Gastrocnemius medialis (tissue), 4 donors: Measurements from ENCODE around the gene AKAP7. TPM values are rescaled to one million over a fixed set of nuclear protein-coding genes. Genes with fewer than 3 reads are reported as not detected.

Experiments
- ATAC-seq, 2 donors: fragments of 150-250 bp; one replicate each; pipeline ENCODE4 v1.9.1; 2016
- DNase-seq, 2 donors: peaks; one replicate each; pipeline ENCODE4 v3.0.0-alpha.2; 2019
- H3K27ac ChIP-seq, 4 donors: fragments of 200-600 bp; sonication (generic); 1 replicate in 1 of 4; 2 replicates in 3 of 4; pipeline ENCODE4 v1.5.1; 2016 to 2018; ENCODE audit warnings: mild to moderate bottlenecking in 2 of 4, moderate library complexity in 1 of 4
- H3K27me3 ChIP-seq, 3 donors: fragments of 200-600 bp; sonication (generic) in 2 of 3; 1 replicate in 1 of 3; 2 replicates in 2 of 3; pipeline versions ENCODE4 v1.5.1 to v1.6.0; 2016 to 2019; ENCODE audit warnings: mild to moderate bottlenecking in 1 of 3, moderate library complexity in 1 of 3
- H3K36me3 ChIP-seq, 2 donors: fragments of 200-600 bp; sonication (generic) in 1 of 2; one replicate each; pipeline ENCODE4 v1.5.1; 2017 to 2018
- H3K4me1 ChIP-seq, 2 donors: fragments of 200-600 bp; sonication (generic) in 1 of 2; one replicate each; pipeline ENCODE4 v1.5.1; 2016 to 2017; ENCODE audit warnings: mild to moderate bottlenecking in 2 of 2
- H3K4me3 ChIP-seq, 4 donors: fragments of 200-600 bp; sonication (generic) in 3 of 4; 1 replicate in 1 of 4; 2 replicates in 3 of 4; pipeline ENCODE4 v1.5.1; 2016 to 2019; ENCODE audit warnings: mild to moderate bottlenecking in 2 of 4
- H3K9me3 ChIP-seq, 3 donors: fragments of 200-600 bp; sonication (generic) in 2 of 3; 1 replicate in 1 of 3; 2 replicates in 2 of 3; pipeline ENCODE4 v1.5.1; 2016 to 2019
- POLR2A ChIP-seq, 2 donors: fragments of 450-650 bp; IDR thresholded peaks; one replicate each; pipeline ENCODE4 v1.6.1; 2017; ENCODE audit warnings: antibody characterized with exemption in 2 of 2, mild to moderate bottlenecking in 2 of 2, moderate library complexity in 2 of 2
- in situ Hi-C, 4 donors: fragments of 200-750 bp; cut with MboI; loops; one replicate each; pipeline versions ENCODE4 v1.15.0 to v1.8.0; 2017; ENCODE audit warnings: low sequenced_read_pairs in 4 of 4
- intact Hi-C: fragments of 100-400 bp; cut with DNase I; formaldehyde crosslinking; loops from one replicate; pipeline ENCODE4 v1.15.1; 2023; ENCODE audit warnings: low total_unique reads
- total RNA-seq, 4 donors: library from RNA; depleted of rRNA; stranded (reverse); fragments of >200 nt; gene quantifications; one replicate each; pipeline versions ENCODE4 v1.1.0 to v1.2.3, GENCODE V29; 2016
- TF ChIP-seq, protein P1 (sequence below), 5 experiments: fragments of 450-650 bp in 3 of 5; fragments of 200-600 bp in 2 of 5; sonication (generic) in 2 of 5; IDR thresholded peaks in 4 of 5; conservative IDR thresholded peaks in 1 of 5; 1 replicate in 4 of 5; 2 replicates in 1 of 5; pipeline ENCODE4 v1.5.1; 2016 to 2019; ENCODE audit warnings: antibody characterized with exemption in 5 of 5, mild to moderate bottlenecking in 3 of 5, moderate library complexity in 3 of 5

The AKAP7 gene
- total RNA-seq, 4 donors from 2014 or later, result 5.2 to 14.6 (median 7.5) TPM

- TF ChIP-seq, protein P1, sequence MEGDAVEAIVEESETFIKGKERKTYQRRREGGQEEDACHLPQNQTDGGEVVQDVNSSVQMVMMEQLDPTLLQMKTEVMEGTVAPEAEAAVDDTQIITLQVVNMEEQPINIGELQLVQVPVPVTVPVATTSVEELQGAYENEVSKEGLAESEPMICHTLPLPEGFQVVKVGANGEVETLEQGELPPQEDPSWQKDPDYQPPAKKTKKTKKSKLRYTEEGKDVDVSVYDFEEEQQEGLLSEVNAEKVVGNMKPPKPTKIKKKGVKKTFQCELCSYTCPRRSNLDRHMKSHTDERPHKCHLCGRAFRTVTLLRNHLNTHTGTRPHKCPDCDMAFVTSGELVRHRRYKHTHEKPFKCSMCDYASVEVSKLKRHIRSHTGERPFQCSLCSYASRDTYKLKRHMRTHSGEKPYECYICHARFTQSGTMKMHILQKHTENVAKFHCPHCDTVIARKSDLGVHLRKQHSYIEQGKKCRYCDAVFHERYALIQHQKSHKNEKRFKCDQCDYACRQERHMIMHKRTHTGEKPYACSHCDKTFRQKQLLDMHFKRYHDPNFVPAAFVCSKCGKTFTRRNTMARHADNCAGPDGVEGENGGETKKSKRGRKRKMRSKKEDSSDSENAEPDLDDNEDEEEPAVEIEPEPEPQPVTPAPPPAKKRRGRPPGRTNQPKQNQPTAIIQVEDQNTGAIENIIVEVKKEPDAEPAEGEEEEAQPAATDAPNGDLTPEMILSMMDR (IDR thresholded peaks at IDR 0.05 in 4 of 5, conservative IDR thresholded peaks at IDR 0.05 in 1 of 5), result no peak
- no peak for TF ChIP-seq POLR2A (IDR thresholded peaks at IDR 0.05)
- Histone ChIP-seq H3K36me3 (peaks cover 0 to 5% of the 10 kb centered on the region in 2 donors), H3K27me3 (no peaks in the 10 kb centered on the region), H3K27ac (no peak overlapping the region), H3K4me1 (no peaks in the 10 kb centered on the region), H3K4me3 (no peak overlapping the region), H3K9me3 (no peaks in the 10 kb centered on the region)
- intact Hi-C loops, result no loop called here
- DNase-seq (no peak), ATAC-seq (no peak)
- in situ Hi-C loops, result no loop called here
These were observed 133.0 kb downstream of the AKAP7 start for GRCh38 chr6:131268303-131268702.

DNA sequence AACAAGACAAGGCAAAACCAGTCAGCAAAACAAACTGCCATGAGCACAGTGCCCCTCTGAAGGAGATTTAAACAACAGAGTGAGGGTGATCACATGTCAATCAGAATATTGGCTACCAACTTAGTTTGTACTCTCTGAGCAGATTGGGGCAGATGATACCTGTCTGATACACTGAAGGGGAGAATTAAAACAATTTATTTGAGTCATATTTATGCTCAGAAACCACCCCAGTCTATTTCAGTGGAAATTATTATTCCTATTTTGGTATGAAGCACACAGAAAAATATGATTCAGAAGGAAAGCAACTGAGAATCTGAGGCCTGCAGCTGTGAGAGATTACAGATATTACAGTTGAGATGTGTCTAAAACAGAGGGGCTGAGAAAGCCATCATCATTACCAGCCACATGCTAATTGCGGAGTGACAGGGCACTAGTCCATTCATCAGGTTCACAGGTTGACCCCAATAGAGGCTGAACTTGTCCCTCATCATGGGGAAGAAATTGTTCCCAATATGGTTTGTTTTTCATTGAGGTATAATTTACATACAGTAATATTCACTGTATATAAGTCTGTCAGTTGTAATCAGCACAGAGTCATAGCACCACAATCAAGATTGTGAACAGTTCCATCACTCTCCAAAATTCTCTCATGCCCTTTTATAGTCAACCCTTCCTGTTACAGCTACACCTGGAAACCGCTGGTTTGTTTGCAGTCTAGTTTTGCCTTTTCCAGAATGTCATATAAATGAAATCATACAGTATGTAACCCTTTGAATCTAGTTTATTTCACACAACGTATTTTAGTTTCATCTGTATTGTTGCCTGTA is 134.5 kb downstream of the AKAP7 start:
- intact Hi-C loops, result no loop called here
- in situ Hi-C loops, result no loop called here
- Histone ChIP-seq H3K36me3 (peaks cover 0 to 5% of the 10 kb centered on the region in 2 donors), H3K27ac (no peak overlapping the region), H3K27me3 (no peaks in the 10 kb centered on the region), H3K4me3 (no peak overlapping the region), H3K4me1 (no peaks in the 10 kb centered on the region), H3K9me3 (no peaks in the 10 kb centered on the region)
- TF ChIP-seq, protein P1 (IDR thresholded peaks at IDR 0.05 in 4 of 5, conservative IDR thresholded peaks at IDR 0.05 in 1 of 5), result no peak
- TF ChIP-seq POLR2A (IDR thresholded peaks at IDR 0.05), result no peak
- DNase-seq (no peak), ATAC-seq (no peak)

DNA sequence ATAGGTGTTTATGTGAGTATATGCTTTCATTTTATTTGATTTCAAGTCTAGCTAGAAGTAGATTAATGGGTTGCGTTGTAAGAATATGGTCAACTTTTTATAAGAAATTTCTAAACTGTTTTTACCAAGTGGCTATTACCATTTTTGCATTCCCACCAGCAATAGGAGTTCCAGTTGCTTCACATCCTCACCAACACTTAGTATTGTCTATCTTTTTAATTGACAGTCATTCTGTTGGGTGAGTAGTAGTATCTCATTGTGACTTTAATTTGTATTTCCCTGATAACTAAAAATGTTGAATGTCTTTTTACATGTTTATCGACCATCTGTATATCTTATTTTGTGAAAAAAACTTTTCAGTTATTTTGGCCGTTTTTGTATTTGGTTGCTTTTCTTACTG is 135.3 kb downstream of the AKAP7 start:
- H3K4me1 ChIP-seq, result no peaks in the 10 kb centered on the region
- no peak overlapping the region for H3K27ac ChIP-seq
- H3K27me3 ChIP-seq, result no peaks in the 10 kb centered on the region
- in situ Hi-C loops, result no loop called here
- H3K36me3 ChIP-seq, result peaks cover 0 to 5% of the 10 kb centered on the region in 2 donors
- no peak for DNase-seq
- no peak for TF ChIP-seq POLR2A (IDR thresholded peaks at IDR 0.05)
- TF ChIP-seq, protein P1 (IDR thresholded peaks at IDR 0.05 in 4 of 5, conservative IDR thresholded peaks at IDR 0.05 in 1 of 5), result no peak
- intact Hi-C loops, result no loop called here
- no peak overlapping the region for H3K4me3 ChIP-seq
- no peak for ATAC-seq
- no peaks in the 10 kb centered on the region for H3K9me3 ChIP-seq

GRCh38 chr6:131275273-131275672 is 140.0 kb downstream of the AKAP7 start:
- H3K4me3 ChIP-seq, result no peak overlapping the region
- no peaks in the 10 kb centered on the region for H3K27me3 ChIP-seq
- no peak overlapping the region for H3K27ac ChIP-seq
- TF ChIP-seq, protein P1 (IDR thresholded peaks at IDR 0.05 in 4 of 5, conservative IDR thresholded peaks at IDR 0.05 in 1 of 5), result no peak
- no peak for TF ChIP-seq POLR2A (IDR thresholded peaks at IDR 0.05)
- no peak for ATAC-seq
- no peak for DNase-seq
- peaks cover 0 to 5% of the 10 kb centered on the region in 2 donors for H3K36me3 ChIP-seq
- H3K9me3 ChIP-seq, result no peaks in the 10 kb centered on the region
- H3K4me1 ChIP-seq, result no peaks in the 10 kb centered on the region
- intact Hi-C loops, result no loop called here
- in situ Hi-C loops, result no loop called here
